Left lung (tissue), 10 donors: ENCODE results near the gene SEPTIN6. TPM values are rescaled to one million over a fixed set of nuclear protein-coding genes. Genes with fewer than 3 reads are reported as not detected.

Experiments
- ATAC-seq: fragments of 200-7000 bp; cut with Tn5 transposase; one replicate; pipeline ENCODE4 v1.9.1; 2020; ENCODE audit warnings: moderate library complexity
- DNase-seq, 4 donors: peaks; one replicate each; pipeline ENCODE4 v3.0.0-alpha.2; 2013 to 2020
- H3K27ac ChIP-seq, 2 donors: fragments of 200-600 bp; sonication (generic) in 1 of 2; one replicate each; pipeline versions ENCODE4 v1.5.0 to v1.8.0; 2020 to 2021
- H3K27me3 ChIP-seq, 2 donors: fragments of 200-600 bp; sonication (generic) in 1 of 2; one replicate each; pipeline versions ENCODE4 v1.5.0 to v1.8.0; 2020 to 2021
- H3K36me3 ChIP-seq, 2 donors: fragments of 200-600 bp; sonication (generic) in 1 of 2; one replicate each; pipeline versions ENCODE4 v1.5.0 to v1.8.0; 2020 to 2021
- H3K4me1 ChIP-seq, 2 donors: fragments of 200-600 bp; one replicate each; pipeline ENCODE4 v1.8.0; 2021
- H3K4me3 ChIP-seq, 2 donors: fragments of 200-600 bp; sonication (generic) in 1 of 2; one replicate each; pipeline versions ENCODE4 v1.5.0 to v1.8.0; 2020 to 2021; ENCODE audit warnings: mild to moderate bottlenecking in 1 of 2
- H3K9me3 ChIP-seq, 2 donors: fragments of 200-600 bp; sonication (generic) in 1 of 2; one replicate each; pipeline versions ENCODE4 v1.5.0 to v1.8.0; 2020 to 2021
- CTCF ChIP-seq, 2 donors: fragments of 200-600 bp; sonication (generic) in 1 of 2; IDR thresholded peaks; one replicate each; pipeline versions ENCODE4 v1.5.0 to v1.8.0; 2021; ENCODE audit warnings: antibody characterized with exemption in 2 of 2
- intact Hi-C, 2 donors: fragments of 100-400 bp; cut with DNase I; formaldehyde crosslinking; loops; one replicate each; pipeline versions ENCODE4 v1.11.2 to v1.14.2; 2022
- polyA plus RNA-seq, 6 donors: library from polyadenylated mRNA; unstranded; fragments of 120-200 nt; gene quantifications; one replicate each; pipeline ENCODE4 v1.2.1, GENCODE V29; 2013; ENCODE audit not compliant: insufficient read length in 6 of 6
- total RNA-seq, 2 donors: library from RNA; stranded (reverse); fragmentation: NEBNext Ultra II Directional; extraction: Animal tissue kit (Norgen Biotek cat#: 25700); gene quantifications; one replicate each; pipeline ENCODE4 v1.2.1, GENCODE V29; 2021
- donor health status: DM: no; HTN: yes; CAD: no.
- donor health status: DM: no; HTN: no; CAD: no.

SEPTIN6 gene
- total and polyA plus RNA-seq, 8 donors: 19.1 to 43.1 (median 33.6) TPM

GRCh38 chrX:119654112-119654531, 38.8 kb downstream of the SEPTIN6 start:
- peak; percentile 32 for ATAC-seq

GRCh38 chrX:119648421-119648775, 44.6 kb downstream of the SEPTIN6 start:
- intact Hi-C loops: no loop called here
- no peak for TF ChIP-seq CTCF (IDR thresholded peaks at IDR 0.05)
- no peak for DNase-seq
- Histone ChIP-seq H3K36me3 (peaks cover 0 to 21% of the 10 kb centered on the region in 2 donors), H3K4me1 (no peaks in the 10 kb centered on the region), H3K4me3 (no peak overlapping the region), H3K9me3 (no peaks in the 10 kb centered on the region), H3K27me3 (no peaks in the 10 kb centered on the region), H3K27ac (no peak overlapping the region)
- no peak for ATAC-seq

More at GRCh38 chrX:119654112-119654531, 38.8 kb downstream of the SEPTIN6 start:
- H3K4me1 ChIP-seq: no peaks in the 10 kb centered on the region
- intact Hi-C loops: no loop called here
- no peaks in the 10 kb centered on the region for H3K27me3 ChIP-seq
- H3K9me3 ChIP-seq: no peaks in the 10 kb centered on the region
- peak in 1 of 4 donors; percentile 50 for DNase-seq
- H3K36me3 ChIP-seq: peaks cover 0 to 17% of the 10 kb centered on the region in 2 donors
- H3K27ac ChIP-seq: no peak overlapping the region
- no peak for TF ChIP-seq CTCF (IDR thresholded peaks at IDR 0.05)
- no peak overlapping the region for H3K4me3 ChIP-seq

- no peak for DNase-seq
- Histone ChIP-seq H3K27me3 (no peaks in the 10 kb centered on the region), H3K4me1 (no peaks in the 10 kb centered on the region), H3K27ac (no peak overlapping the region), H3K9me3 (no peaks in the 10 kb centered on the region), H3K4me3 (no peak overlapping the region), H3K36me3 (peaks cover 0 to 21% of the 10 kb centered on the region in 2 donors)
- no peak for ATAC-seq
- intact Hi-C loops: no loop called here
- TF ChIP-seq CTCF (IDR thresholded peaks at IDR 0.05): no peak
Measured at GRCh38 chrX:119647552-119648420, 45.2 kb downstream of the SEPTIN6 start.

- H3K4me1 ChIP-seq: no peaks in the 10 kb centered on the region
- H3K36me3 ChIP-seq: peaks cover 0 to 15% of the 10 kb centered on the region in 2 donors
Measured at GRCh38 chrX:119647089-119647488, 45.9 kb downstream of the SEPTIN6 start.

More at GRCh38 chrX:119647089-119647488, 45.9 kb downstream of the SEPTIN6 start:
- Histone ChIP-seq H3K27ac (no peak overlapping the region), H3K4me3 (no peak overlapping the region), H3K9me3 (no peaks in the 10 kb centered on the region), H3K27me3 (no peaks in the 10 kb centered on the region)
- intact Hi-C loops: no loop called here
- DNase-seq (no peak), ATAC-seq (no peak)
- TF ChIP-seq CTCF (IDR thresholded peaks at IDR 0.05): no peak
